K562 (cell line): ENCODE results near the gene ZFP36. TPM values are rescaled to one million over a fixed set of nuclear protein-coding genes. Genes with fewer than 3 reads are reported as not detected.

Experiments
- BCL6 ChIP-seq: fragments of 250-450 bp; sonication (Bioruptor Pico); IDR thresholded peaks from 2 replicates; pipeline ENCODE4 v1.4.0; 2020
- FOXJ3 ChIP-seq: sonication (generic); formaldehyde crosslinking; IDR thresholded peaks from 2 replicates; pipeline ENCODE4 v1.4.0; 2020; ENCODE audit warnings: mild to moderate bottlenecking, missing genetic modification reagents
- MBD2 ChIP-seq: sonication (generic); IDR thresholded peaks from 2 replicates; pipeline ENCODE4 v1.6.1; 2016; ENCODE audit warnings: low read depth, borderline replicate concordance
- MGA ChIP-seq: fragments of 450-650 bp; IDR thresholded peaks from 2 replicates; pipeline ENCODE4 v1.6.1; 2016; ENCODE audit warnings: mild to moderate bottlenecking, moderate library complexity
- NEUROD1 ChIP-seq: fragments of 150-350 bp; IDR thresholded peaks from 2 replicates; pipeline ENCODE4 v1.6.1; 2014; ENCODE audit warnings: borderline replicate concordance, low read length, low read depth; ENCODE audit not compliant: partially characterized antibody
- NR2F6 ChIP-seq: fragments of 450-650 bp; formaldehyde crosslinking; IDR thresholded peaks from 2 replicates; pipeline ENCODE4 v1.4.0; 2020; ENCODE audit warnings: mild to moderate bottlenecking
- POLR2A ChIP-seq: fragments of 450-650 bp; conservative IDR thresholded peaks from 2 replicates; pipeline ENCODE4 v1.6.1; 2016
- PRPF4 ChIP-seq: fragments of 200-400 bp; formaldehyde crosslinking; IDR thresholded peaks from one replicate; pipeline ENCODE4 v1.6.1; 2017; ENCODE audit warnings: low read length, low read depth, mild to moderate bottlenecking; ENCODE audit not compliant: insufficient read depth, poor library complexity, severe bottlenecking
- RBM25 ChIP-seq: fragments of 200-400 bp; formaldehyde crosslinking; IDR thresholded peaks from 2 replicates; pipeline ENCODE4 v1.6.1; 2018; ENCODE audit warnings: low read length, low read depth, moderate library complexity; ENCODE audit not compliant: severe bottlenecking
- SRSF9 ChIP-seq: fragments of 200-400 bp; formaldehyde crosslinking; IDR thresholded peaks from 2 replicates; pipeline ENCODE4 v1.6.1; 2017; ENCODE audit warnings: low read depth, low read length, borderline replicate concordance
- TEAD2 ChIP-seq: fragments of 450-650 bp; IDR thresholded peaks from 2 replicates; pipeline ENCODE4 v1.6.1; 2016; ENCODE audit warnings: missing genetic modification characterization, control low read depth, missing compliant biosample characterization
- ZNF212 ChIP-seq: fragments of 450-650 bp; formaldehyde crosslinking; IDR thresholded peaks from 2 replicates; pipeline ENCODE4 v1.4.0; 2020; ENCODE audit warnings: mild to moderate bottlenecking
- polyA plus RNA-seq, 8 experiments: library from polyadenylated mRNA; depleted of rRNA in 4 of 8; stranded (reverse) in 5 of 8; unstranded in 3 of 8; fragments of >200 nt; fragmentation: Nextera tagmentation in 2 of 8; fragmentation: Illumina TruSeq in 1 of 8; extraction: Ambion mirVana in 2 of 8; extraction: Trizol in 1 of 8; gene quantifications; 2 replicates each; pipeline versions ENCODE4 v1.2.1 to v1.2.3, GENCODE V29; 2011 to 2014; ENCODE audit warnings: inconsistent platforms in 1 of 8, missing spikeins in 1 of 8
- total RNA-seq, 7 experiments: library from RNA; depleted of rRNA in 6 of 7; stranded (reverse); fragments of >200 nt in 6 of 7; fragmentation: Illumina TruSeq in 2 of 7; extraction: Trizol in 2 of 7; gene quantifications; 2 replicates each; pipeline versions ENCODE4 v1.2.1 to v1.2.3, GENCODE V29; 2011 to 2021; ENCODE audit warnings: low replicate concordance in 1 of 7
- TF ChIP-seq, protein P1 (sequence below): sonication (generic); formaldehyde crosslinking; IDR thresholded peaks from 2 replicates; pipeline ENCODE4 v1.8.0; 2023; ENCODE audit warnings: mild to moderate bottlenecking, missing genetic modification reagents
- TF ChIP-seq, protein P2 (sequence below): sonication (generic); formaldehyde crosslinking; IDR thresholded peaks from 2 replicates; pipeline ENCODE4 v1.8.0; 2022; ENCODE audit warnings: mild to moderate bottlenecking, missing genetic modification reagents, borderline replicate concordance

The ZFP36 gene
- total and polyA plus RNA-seq, 9 of the 15 experiments (the other 6 are each of a cell fraction or from before 2014, with no cell fraction given): 1.0 to 20.1 (median 3.5) TPM

- TF ChIP-seq MGA (no peak), NR2F6 (CRISPR knock-in tag) (no peak), MBD2 (peak; percentile 98), TEAD2 (tag) (no peak), SRSF9 (no peak), PRPF4 (no peak), ZNF212 (CRISPR knock-in tag) (no peak), RBM25 (peak; percentile 69), POLR2A (peak; percentile 96), FOXJ3 (CRISPR knock-in tag) (no peak), NEUROD1 (peak; percentile 75), BCL6 (CRISPR knock-in tag) (no peak)
- TF ChIP-seq, protein P1, sequence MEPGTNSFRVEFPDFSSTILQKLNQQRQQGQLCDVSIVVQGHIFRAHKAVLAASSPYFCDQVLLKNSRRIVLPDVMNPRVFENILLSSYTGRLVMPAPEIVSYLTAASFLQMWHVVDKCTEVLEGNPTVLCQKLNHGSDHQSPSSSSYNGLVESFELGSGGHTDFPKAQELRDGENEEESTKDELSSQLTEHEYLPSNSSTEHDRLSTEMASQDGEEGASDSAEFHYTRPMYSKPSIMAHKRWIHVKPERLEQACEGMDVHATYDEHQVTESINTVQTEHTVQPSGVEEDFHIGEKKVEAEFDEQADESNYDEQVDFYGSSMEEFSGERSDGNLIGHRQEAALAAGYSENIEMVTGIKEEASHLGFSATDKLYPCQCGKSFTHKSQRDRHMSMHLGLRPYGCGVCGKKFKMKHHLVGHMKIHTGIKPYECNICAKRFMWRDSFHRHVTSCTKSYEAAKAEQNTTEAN: peak; percentile 43; the same call in 1 of the 2 replicates
- TF ChIP-seq, protein P2, sequence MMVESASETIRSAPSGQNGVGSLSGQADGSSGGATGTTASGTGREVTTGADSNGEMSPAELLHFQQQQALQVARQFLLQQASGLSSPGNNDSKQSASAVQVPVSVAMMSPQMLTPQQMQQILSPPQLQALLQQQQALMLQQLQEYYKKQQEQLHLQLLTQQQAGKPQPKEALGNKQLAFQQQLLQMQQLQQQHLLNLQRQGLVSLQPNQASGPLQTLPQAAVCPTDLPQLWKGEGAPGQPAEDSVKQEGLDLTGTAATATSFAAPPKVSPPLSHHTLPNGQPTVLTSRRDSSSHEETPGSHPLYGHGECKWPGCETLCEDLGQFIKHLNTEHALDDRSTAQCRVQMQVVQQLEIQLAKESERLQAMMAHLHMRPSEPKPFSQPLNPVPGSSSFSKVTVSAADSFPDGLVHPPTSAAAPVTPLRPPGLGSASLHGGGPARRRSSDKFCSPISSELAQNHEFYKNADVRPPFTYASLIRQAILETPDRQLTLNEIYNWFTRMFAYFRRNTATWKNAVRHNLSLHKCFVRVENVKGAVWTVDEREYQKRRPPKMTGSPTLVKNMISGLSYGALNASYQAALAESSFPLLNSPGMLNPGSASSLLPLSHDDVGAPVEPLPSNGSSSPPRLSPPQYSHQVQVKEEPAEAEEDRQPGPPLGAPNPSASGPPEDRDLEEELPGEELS (CRISPR knock-in tag): no peak
Observed at GRCh38 chr19:39390751-39391437, 15.8 kb upstream of the ZFP36 start, which contains the start of the genes MED29 and PAF1 (continued).
